AG08395 (cell line): Measurements from ENCODE around the gene GALNT3.

Source experiments
- DNase-seq: peaks from one replicate; pipeline ENCODE4 v3.0.0; 2012; ENCODE audit warnings: mixed read lengths, low spot score

The GALNT3 gene

GRCh38 chr2:165725421-165725820, 68.6 kb downstream of the GALNT3 start:
- DNase-seq = peak; percentile 63

- peak; percentile 87 for DNase-seq
These were observed 73.5 kb downstream of the GALNT3 start for GRCh38 chr2:165720511-165720910.

GRCh38 chr2:165718610-165719210, 75.3 kb downstream of the GALNT3 start:
- no peak for DNase-seq

- DNase-seq = no peak
These were observed 78.0 kb downstream of the GALNT3 start for GRCh38 chr2:165716091-165716490.

GRCh38 chr2:165706960-165707487, 87.0 kb downstream of the GALNT3 start:
- DNase-seq = no peak

GRCh38 chr2:165701147-165701546, 92.9 kb downstream of the GALNT3 start:
- no peak for DNase-seq

GRCh38 chr2:165700531-165700930, 93.5 kb downstream of the GALNT3 start:
- no peak for DNase-seq

GRCh38 chr2:165699946-165700345, 94.1 kb downstream of the GALNT3 start:
- no peak for DNase-seq

- DNase-seq = peak; percentile 40
These were observed 95.6 kb downstream of the GALNT3 start for GRCh38 chr2:165698444-165698884.

GRCh38 chr2:165697748-165698443, 96.2 kb downstream of the GALNT3 start:
- DNase-seq = no peak
